GM12878 (cell line): ENCODE measurements around the gene AOAH. TPM values are rescaled to one million over a fixed set of nuclear protein-coding genes. Genes with fewer than 3 reads are reported as not detected.

ENCODE experiments used
- CREM ChIP-seq: IDR thresholded peaks from 2 replicates; pipeline ENCODE4 v1.6.1; 2014; ENCODE audit warnings: antibody characterized with exemption, low read depth
- ETV6 ChIP-seq, 2 experiments: fragments of 450-650 bp in 1 of 2; IDR thresholded peaks in 1 of 2; conservative IDR thresholded peaks in 1 of 2; 2 replicates each; pipeline ENCODE4 v1.6.1; 2014; ENCODE audit warnings: antibody characterized with exemption in 1 of 2, borderline replicate concordance in 1 of 2, low read depth in 1 of 2, mild to moderate bottlenecking in 1 of 2, moderate library complexity in 1 of 2
- FOXK2 ChIP-seq: fragments of 450-650 bp; IDR thresholded peaks from 2 replicates; pipeline ENCODE4 v1.6.1; 2017; ENCODE audit warnings: mild to moderate bottlenecking, moderate library complexity
- HDGF ChIP-seq: fragments of 450-650 bp; IDR thresholded peaks from 2 replicates; pipeline ENCODE4 v1.6.1; 2016; ENCODE audit warnings: antibody characterized with exemption
- IKZF2 ChIP-seq, 2 experiments: fragments of 450-650 bp; IDR thresholded peaks; 2 replicates each; pipeline ENCODE4 v1.6.1; 2017; ENCODE audit warnings: mild to moderate bottlenecking in 2 of 2, moderate library complexity in 2 of 2
- KDM1A ChIP-seq: fragments of 200-600 bp; sonication (generic); IDR thresholded peaks from 2 replicates; pipeline ENCODE4 v1.6.1; 2016; ENCODE audit warnings: borderline replicate concordance
- MEF2A ChIP-seq: IDR thresholded peaks from 2 replicates; pipeline ENCODE4 v1.6.1; 2011; ENCODE audit warnings: low read depth, mild to moderate bottlenecking, low read length, moderate library complexity; ENCODE audit not compliant: insufficient read depth
- PRDM15 ChIP-seq: fragments of 450-650 bp; formaldehyde crosslinking; IDR thresholded peaks from 2 replicates; pipeline ENCODE4 v1.4.0; 2020; ENCODE audit warnings: mild to moderate bottlenecking, moderate library complexity
- SMAD5 ChIP-seq: IDR thresholded peaks from 2 replicates; pipeline ENCODE4 v1.6.1; 2016; ENCODE audit warnings: antibody characterized with exemption, low read depth
- USF2 ChIP-seq: IDR thresholded peaks from 2 replicates; pipeline ENCODE4 v1.6.1; 2011; ENCODE audit warnings: low read depth, low read length, improper control_type of control experiment, borderline replicate concordance
- ZBED1 ChIP-seq: IDR thresholded peaks from 2 replicates; pipeline ENCODE4 v1.6.1; 2016; ENCODE audit warnings: borderline replicate concordance
- polyA plus RNA-seq, 11 experiments: library from polyadenylated mRNA; depleted of rRNA in 4 of 11; unstranded in 6 of 11; stranded (reverse) in 5 of 11; fragments of >200 nt; fragmentation: Nextera tagmentation in 4 of 11; fragmentation: Illumina TruSeq in 1 of 11; extraction: Ambion mirVana in 4 of 11; extraction: Trizol in 1 of 11; gene quantifications; 1 replicate in 1 of 11; 2 replicates in 10 of 11; pipeline versions ENCODE4 v1.2.1 to v1.2.3, GENCODE V29; 2011 to 2016; ENCODE audit warnings: inconsistent platforms in 2 of 11, missing spikeins in 2 of 11, low read depth in 1 of 11
- total RNA-seq, 4 experiments: library from RNA; depleted of rRNA in 3 of 4; stranded (reverse); fragments of >200 nt in 3 of 4; fragmentation: Illumina TruSeq in 1 of 4; extraction: Trizol in 1 of 4; gene quantifications; 2 replicates each; pipeline versions ENCODE4 v1.2.1 to v1.2.3, GENCODE V29; 2013 to 2021

The AOAH gene
- total and polyA plus RNA-seq, 10 of the 15 experiments (the other 5 are each of a cell fraction or from before 2014, with no cell fraction given): 0.32 to 2.8 (median 1.4) TPM

GRCh38 chr7:36723951-36724664 is at the start of gene AOAH (continued):
- TF ChIP-seq PRDM15 (CRISPR knock-in tag): no peak
- TF ChIP-seq KDM1A: no peak
- no peak for TF ChIP-seq HDGF
- TF ChIP-seq MEF2A: no peak
- no peak for TF ChIP-seq ZBED1
- no peak for TF ChIP-seq IKZF2 (IDR thresholded peaks at IDR 0.05)
- TF ChIP-seq SMAD5: 0 out of 2 replicates have a peak, but pooled peaks have one; percentile 26
- no peak for TF ChIP-seq FOXK2
- TF ChIP-seq CREM: no peak
- TF ChIP-seq USF2: no peak
- peak in 1 of 2 experiments; percentile 23; a peak in 1 of 4 replicates for TF ChIP-seq ETV6 (conservative IDR thresholded peaks at IDR 0.05 in 1 of 2, IDR thresholded peaks at IDR 0.05 in 1 of 2; ENCODE audit: borderline replicate concordance in 1 of 2, low read depth in 1 of 2)
